Keratinocyte (primary cell): ENCODE data around the gene TNFAIP2. TPM values are rescaled to one million over a fixed set of nuclear protein-coding genes. Genes with fewer than 3 reads are reported as not detected.

Source experiments
- DNase-seq: peaks from one replicate; pipeline ENCODE4 v3.0.0-alpha.2; 2011; ENCODE audit warnings: low read depth, missing footprints, low spot score
- FAIRE-seq: peaks from 2 replicates; lab custom pipeline; 2011; peaks lifted over from hg19 to GRCh38; lab: Jason Lieb, UNC
- H2AFZ ChIP-seq: 2 replicates; pipeline ENCODE4 v1.6.0; 2012; ENCODE audit warnings: low read length, control low read depth, inconsistent platforms; ENCODE audit not compliant: control insufficient read depth
- H3K27ac ChIP-seq: 2 replicates; pipeline ENCODE4 v1.5.1; 2011; ENCODE audit warnings: low read length; ENCODE audit not compliant: control insufficient read depth, insufficient read depth
- H3K27me3 ChIP-seq: 3 replicates; pipeline ENCODE4 v1.6.0; 2011; ENCODE audit warnings: low read length; ENCODE audit not compliant: control insufficient read depth, insufficient read depth; ENCODE audit errors: extremely low read depth
- H3K36me3 ChIP-seq, 2 experiments: 2 replicates in 1 of 2; 3 replicates in 1 of 2; pipeline ENCODE4 v1.5.1; 2011; ENCODE audit warnings: low read length in 2 of 2, mild to moderate bottlenecking in 1 of 2; ENCODE audit not compliant: control insufficient read depth in 2 of 2, insufficient read depth in 2 of 2; ENCODE audit errors: extremely low read depth in 1 of 2
- H3K4me1 ChIP-seq: 3 replicates; pipeline ENCODE4 v1.5.1; 2011; ENCODE audit warnings: low read length; ENCODE audit not compliant: control insufficient read depth, insufficient read depth; ENCODE audit errors: extremely low read depth
- H3K4me2 ChIP-seq: 3 replicates; pipeline ENCODE4 v1.6.0; 2011; ENCODE audit warnings: low read depth, low read length; ENCODE audit not compliant: control insufficient read depth, insufficient read depth; ENCODE audit errors: extremely low read depth
- H3K4me3 ChIP-seq, 3 experiments: fragments of 200-600 bp in 1 of 3; sonication (generic) in 1 of 3; 2 replicates in 2 of 3; 3 replicates in 1 of 3; pipeline ENCODE4 v1.5.1; 2011 to 2016; ENCODE audit warnings: low read length in 3 of 3, mild to moderate bottlenecking in 3 of 3, control low read depth in 2 of 3, inconsistent platforms in 1 of 3, low read depth in 1 of 3, mixed read lengths in 1 of 3, mixed run types in 1 of 3, moderate library complexity in 1 of 3; ENCODE audit not compliant: control insufficient read depth in 2 of 3, insufficient read depth in 2 of 3; ENCODE audit errors: extremely low read depth in 1 of 3
- H3K79me2 ChIP-seq: 2 replicates; pipeline ENCODE4 v1.6.0; 2012; ENCODE audit warnings: low read length; ENCODE audit not compliant: control insufficient read depth, insufficient read depth
- H3K9ac ChIP-seq: 3 replicates; pipeline ENCODE4 v1.6.0; 2011; ENCODE audit warnings: low read length; ENCODE audit not compliant: control insufficient read depth, insufficient read depth; ENCODE audit errors: extremely low read depth
- H3K9me1 ChIP-seq: 3 replicates; pipeline ENCODE4 v1.6.0; 2011; ENCODE audit warnings: low read length; ENCODE audit not compliant: control insufficient read depth, insufficient read depth; ENCODE audit errors: extremely low read depth
- H3K9me3 ChIP-seq: 2 replicates; pipeline ENCODE4 v1.5.1; 2012; ENCODE audit warnings: low read depth, low read length; ENCODE audit not compliant: control insufficient read depth
- H4K20me1 ChIP-seq: 3 replicates; pipeline ENCODE4 v1.6.0; 2011; ENCODE audit warnings: low read length; ENCODE audit not compliant: control insufficient read depth, insufficient read depth; ENCODE audit errors: extremely low read depth
- EZH2 ChIP-seq: IDR thresholded peaks from one replicate; pipeline ENCODE4 v1.6.1; 2012; ENCODE audit warnings: inconsistent platforms, mild to moderate bottlenecking, low read length, moderate library complexity
- dilution Hi-C: fragments of 300-500 bp; cut with MboI; formaldehyde crosslinking; loops from one replicate; pipeline ENCODE4 v1.7.0; 2020; ENCODE audit warnings: low sequenced_read_pairs; ENCODE audit not compliant: extremely low pct_ligation_motif_present
- polyA plus RNA-seq, 5 experiments: library from polyadenylated mRNA; depleted of rRNA in 3 of 5; stranded (reverse) in 3 of 5; stranded (forward) in 1 of 5; unstranded in 1 of 5; fragments of >200 nt; gene quantifications; 1 replicate in 1 of 5; 2 replicates in 3 of 5; 3 replicates in 1 of 5; pipeline versions ENCODE4 v1.2.1 to v1.2.3, GENCODE V29; 2011 to 2012; ENCODE audit warnings: missing spikeins in 2 of 5, low read depth in 1 of 5, low replicate concordance in 1 of 5
- TF ChIP-seq, protein P1 (sequence below), 3 experiments: IDR thresholded peaks in 1 of 3; conservative IDR thresholded peaks in 1 of 3; optimal IDR thresholded peaks in 1 of 3; 2 replicates in 2 of 3; 3 replicates in 1 of 3; pipeline versions ENCODE3 to v1.5.1; 2011; ENCODE audit warnings: low read length in 3 of 3, mild to moderate bottlenecking in 3 of 3, moderate library complexity in 2 of 3, control low read depth in 1 of 3, inconsistent platforms in 1 of 3; ENCODE audit not compliant: insufficient read depth in 2 of 3; ENCODE audit errors: extremely low read depth in 1 of 3

TNFAIP2 gene
- polyA plus RNA-seq, 1 donor (not counting 4 experiments of a cell fraction or from before 2014, with no cell fraction given) = 0.71 TPM

DNA sequence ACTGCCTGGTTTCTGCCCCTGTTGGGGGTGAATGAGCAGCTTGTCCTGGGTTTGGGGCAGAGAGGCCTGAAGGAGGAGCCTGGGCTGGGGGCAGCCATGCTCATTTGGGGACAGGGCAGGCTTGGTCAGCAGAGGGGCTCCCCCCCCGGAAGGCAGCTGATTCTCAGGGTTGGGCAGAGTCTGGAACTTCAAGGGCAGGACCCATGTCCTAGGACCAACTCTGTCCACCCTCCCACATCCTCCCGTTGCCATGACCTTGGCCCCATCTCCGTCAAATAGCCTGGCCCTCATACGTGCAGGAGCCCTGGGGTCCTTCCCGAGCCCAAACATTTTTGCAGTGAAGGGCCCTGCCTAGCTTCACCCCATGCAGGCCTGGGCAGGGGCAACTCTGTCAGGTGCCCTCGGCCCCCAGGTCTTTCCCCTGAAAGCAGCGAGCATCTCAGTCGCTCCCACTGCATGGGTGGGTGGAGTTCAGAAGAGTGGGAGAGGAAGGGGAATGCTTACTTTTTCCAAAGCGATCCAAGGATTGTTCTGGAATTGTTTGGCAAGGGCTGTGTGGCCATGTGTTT is 32.6 kb downstream of the TNFAIP2 start:
- DNase-seq (no peak), FAIRE-seq (no peak)
- dilution Hi-C loops = no loop called here
- H4K20me1 ChIP-seq = no peaks in the 10 kb centered on the region
- no peaks in the 10 kb centered on the region for H3K79me2 ChIP-seq
- H3K9me1 ChIP-seq = no peaks in the 10 kb centered on the region
- no peaks in the 10 kb centered on the region for H3K36me3 ChIP-seq
- peaks cover 22% of the 10 kb centered on the region for H3K27me3 ChIP-seq
- no peak overlapping the region for H3K4me3 ChIP-seq
- no peak overlapping the region for H3K9ac ChIP-seq
- TF ChIP-seq, protein P1, sequence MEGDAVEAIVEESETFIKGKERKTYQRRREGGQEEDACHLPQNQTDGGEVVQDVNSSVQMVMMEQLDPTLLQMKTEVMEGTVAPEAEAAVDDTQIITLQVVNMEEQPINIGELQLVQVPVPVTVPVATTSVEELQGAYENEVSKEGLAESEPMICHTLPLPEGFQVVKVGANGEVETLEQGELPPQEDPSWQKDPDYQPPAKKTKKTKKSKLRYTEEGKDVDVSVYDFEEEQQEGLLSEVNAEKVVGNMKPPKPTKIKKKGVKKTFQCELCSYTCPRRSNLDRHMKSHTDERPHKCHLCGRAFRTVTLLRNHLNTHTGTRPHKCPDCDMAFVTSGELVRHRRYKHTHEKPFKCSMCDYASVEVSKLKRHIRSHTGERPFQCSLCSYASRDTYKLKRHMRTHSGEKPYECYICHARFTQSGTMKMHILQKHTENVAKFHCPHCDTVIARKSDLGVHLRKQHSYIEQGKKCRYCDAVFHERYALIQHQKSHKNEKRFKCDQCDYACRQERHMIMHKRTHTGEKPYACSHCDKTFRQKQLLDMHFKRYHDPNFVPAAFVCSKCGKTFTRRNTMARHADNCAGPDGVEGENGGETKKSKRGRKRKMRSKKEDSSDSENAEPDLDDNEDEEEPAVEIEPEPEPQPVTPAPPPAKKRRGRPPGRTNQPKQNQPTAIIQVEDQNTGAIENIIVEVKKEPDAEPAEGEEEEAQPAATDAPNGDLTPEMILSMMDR (optimal IDR thresholded peaks at IDR 0.05 in 1 of 3, IDR thresholded peaks at IDR 0.05 in 1 of 3, conservative IDR thresholded peaks at IDR 0.05 in 1 of 3; ENCODE audit: extremely low read depth in 1 of 3, insufficient read depth in 2 of 3, low read length in 3 of 3) = no peak
- TF ChIP-seq EZH2 = no peak
- H3K9me3 ChIP-seq = no peaks in the 10 kb centered on the region
- H2AFZ ChIP-seq = no peak overlapping the region
- no peaks in the 10 kb centered on the region for H3K4me1 ChIP-seq
- H3K27ac ChIP-seq = no peak overlapping the region
- H3K4me2 ChIP-seq = no peak overlapping the region

DNA sequence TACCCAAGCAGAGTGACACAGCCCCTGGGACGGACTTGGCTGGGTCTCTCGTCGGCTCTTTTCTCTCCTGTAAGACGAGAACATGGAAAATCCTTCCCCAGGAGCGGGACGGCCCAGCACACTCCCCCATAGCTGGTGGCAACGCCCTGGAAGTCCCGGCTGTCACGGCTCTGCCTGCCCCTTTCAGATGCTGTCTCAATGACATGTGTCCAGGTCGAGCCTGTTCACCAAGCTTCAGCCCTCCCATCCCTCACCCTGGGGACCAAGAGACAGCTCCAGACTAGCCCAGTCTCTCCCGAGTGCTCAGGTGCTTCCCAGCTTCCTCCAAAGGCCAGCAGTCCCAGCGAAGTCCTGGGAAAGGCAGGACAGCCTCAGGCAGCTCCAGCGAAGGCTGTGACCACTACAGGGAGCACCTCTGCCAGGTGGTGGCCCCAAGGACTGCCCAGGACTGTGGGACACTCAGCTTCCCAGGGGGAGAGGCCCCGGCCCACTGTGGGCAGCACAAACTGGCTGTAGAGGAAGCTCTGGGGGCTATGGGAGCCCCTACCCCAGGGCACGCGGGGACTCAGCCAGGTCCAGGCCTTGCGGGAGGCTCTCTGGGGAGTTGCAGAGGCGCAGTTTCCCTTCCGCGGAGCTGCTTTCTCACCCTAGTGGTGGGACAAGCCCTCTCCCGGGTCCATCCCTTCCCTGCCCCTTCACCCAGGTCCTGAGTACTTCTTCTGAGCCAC is 33.6 kb downstream of the TNFAIP2 start:
- DNase-seq (no peak), FAIRE-seq (no peak)
- H2AFZ ChIP-seq = no peak overlapping the region
- TF ChIP-seq EZH2 = no peak
- TF ChIP-seq, protein P1 (optimal IDR thresholded peaks at IDR 0.05 in 1 of 3, IDR thresholded peaks at IDR 0.05 in 1 of 3, conservative IDR thresholded peaks at IDR 0.05 in 1 of 3; ENCODE audit: extremely low read depth in 1 of 3, insufficient read depth in 2 of 3, low read length in 3 of 3) = no peak
- no peak overlapping the region for H3K27ac ChIP-seq
- no peaks in the 10 kb centered on the region for H3K4me1 ChIP-seq
- no peaks in the 10 kb centered on the region for H3K9me3 ChIP-seq
- H3K27me3 ChIP-seq = peaks cover 18% of the 10 kb centered on the region
- H3K9me1 ChIP-seq = no peaks in the 10 kb centered on the region
- H3K4me3 ChIP-seq = no peak overlapping the region
- no peaks in the 10 kb centered on the region for H4K20me1 ChIP-seq
- dilution Hi-C loops = no loop called here
- no peak overlapping the region for H3K9ac ChIP-seq
- H3K4me2 ChIP-seq = no peak overlapping the region
- no peaks in the 10 kb centered on the region for H3K36me3 ChIP-seq
- no peaks in the 10 kb centered on the region for H3K79me2 ChIP-seq
